C1 segment of cervical spinal cord (tissue), 14 donors: ENCODE measurements around the gene SPSB2.
"Not testable (repeated sequence)": the region's sequence is repeated elsewhere in the genome, so short reads cannot be mapped to it uniquely, and the experiment has no call there.

ENCODE experiments used
- DNase-seq, 14 donors: peaks; one replicate each; lab custom pipeline; 2025; lab: John Stamatoyannopoulos, UW

SPSB2 gene, protein sequence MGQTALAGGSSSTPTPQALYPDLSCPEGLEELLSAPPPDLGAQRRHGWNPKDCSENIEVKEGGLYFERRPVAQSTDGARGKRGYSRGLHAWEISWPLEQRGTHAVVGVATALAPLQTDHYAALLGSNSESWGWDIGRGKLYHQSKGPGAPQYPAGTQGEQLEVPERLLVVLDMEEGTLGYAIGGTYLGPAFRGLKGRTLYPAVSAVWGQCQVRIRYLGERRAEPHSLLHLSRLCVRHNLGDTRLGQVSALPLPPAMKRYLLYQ

DNA sequence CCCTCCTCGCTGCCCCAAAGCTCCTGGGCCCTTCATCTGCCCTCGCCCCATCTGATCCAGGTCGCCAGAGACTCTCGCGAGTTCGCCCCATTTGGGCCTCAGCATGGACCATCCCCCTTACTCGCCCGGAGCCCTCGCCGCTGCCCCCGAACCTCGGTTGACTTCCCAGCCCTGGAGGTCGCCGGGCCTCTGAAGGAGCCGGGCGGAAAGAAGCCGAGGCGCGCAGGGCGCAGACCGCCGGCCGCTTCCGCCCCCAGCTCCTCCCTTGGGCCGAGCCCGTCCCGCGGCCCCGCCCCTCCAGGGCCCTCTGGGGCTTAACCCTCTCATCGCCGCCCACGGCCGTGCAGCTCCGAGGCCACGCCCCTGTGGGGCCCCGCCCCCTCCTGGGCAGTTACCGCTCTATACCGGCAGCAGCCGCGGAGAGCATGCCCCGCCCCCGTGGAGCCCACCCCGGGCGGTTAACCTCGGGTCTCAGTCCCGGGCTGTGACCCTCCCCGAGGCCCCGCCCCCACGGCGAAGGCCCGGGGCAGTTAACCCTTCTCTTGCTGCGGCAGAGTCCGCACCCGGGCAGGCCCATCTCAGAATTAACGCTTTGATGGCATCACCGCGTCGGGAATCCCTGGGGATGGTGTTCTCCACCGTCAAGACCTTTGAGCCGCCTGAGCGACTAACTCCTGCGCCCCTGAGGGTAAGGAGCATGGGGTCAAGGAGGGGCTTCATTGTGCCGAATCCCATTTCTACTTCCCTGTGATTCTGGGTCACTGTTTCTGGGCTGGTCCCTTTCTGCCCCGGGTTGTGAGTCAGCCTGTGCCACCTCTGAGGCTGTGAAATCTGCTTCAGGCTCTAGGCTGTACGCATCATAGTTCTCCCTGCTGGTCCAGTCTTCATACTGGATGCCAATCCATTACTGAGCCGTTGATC, at the start of gene SPSB2:
TSS of gene SPSB2 (minus strand) at position 210 of the 921 bp plus-strand sequence. CDS start 402 bp downstream, outside the sequence.
- DNase-seq: peak; percentile 52 to 95 (median 84)

DNA sequence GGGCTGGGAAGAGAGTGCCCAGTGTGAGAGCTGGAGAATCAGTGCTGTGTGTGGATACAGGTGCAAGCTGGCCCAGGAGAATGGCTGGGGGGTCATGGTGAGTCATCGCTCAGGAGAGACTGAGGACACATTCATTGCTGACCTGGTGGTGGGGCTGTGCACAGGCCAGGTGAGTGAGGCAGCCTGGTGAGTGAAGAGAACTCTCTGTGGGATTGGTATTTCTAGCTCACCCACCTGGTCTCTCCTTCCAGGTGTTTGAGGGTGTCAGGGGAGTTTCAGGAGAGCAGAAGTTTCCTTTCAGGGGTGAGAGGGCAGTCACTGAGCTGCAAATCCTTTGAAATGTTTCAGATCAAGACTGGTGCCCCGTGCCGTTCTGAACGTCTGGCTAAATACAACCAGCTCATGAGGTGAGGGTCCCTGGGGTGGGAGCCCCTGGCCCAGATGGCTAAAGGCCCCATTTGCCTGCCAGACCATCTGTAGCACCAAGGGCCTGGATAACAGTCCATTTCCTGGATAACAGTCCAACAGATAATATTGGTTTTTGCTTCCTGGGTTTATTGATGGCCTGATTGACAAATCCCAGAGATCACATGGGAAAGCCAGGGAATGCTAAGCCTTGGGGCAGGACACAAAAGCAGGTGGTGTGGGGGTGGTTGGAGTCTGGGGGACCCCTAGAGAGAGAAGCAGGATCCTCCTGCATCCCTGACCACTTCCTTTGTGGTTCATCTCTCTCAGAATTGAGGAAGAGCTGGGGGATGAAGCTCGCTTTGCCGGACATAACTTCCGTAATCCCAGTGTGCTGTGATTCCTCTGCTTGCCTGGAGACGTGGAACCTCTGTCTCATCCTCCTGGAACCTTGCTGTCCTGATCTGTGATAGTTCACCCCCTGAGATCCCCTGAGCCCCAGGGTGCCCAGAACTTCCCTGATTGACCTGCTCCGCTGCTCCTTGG, 49.2 kb upstream of the SPSB2 start:
- DNase-seq: no peak

DNA sequence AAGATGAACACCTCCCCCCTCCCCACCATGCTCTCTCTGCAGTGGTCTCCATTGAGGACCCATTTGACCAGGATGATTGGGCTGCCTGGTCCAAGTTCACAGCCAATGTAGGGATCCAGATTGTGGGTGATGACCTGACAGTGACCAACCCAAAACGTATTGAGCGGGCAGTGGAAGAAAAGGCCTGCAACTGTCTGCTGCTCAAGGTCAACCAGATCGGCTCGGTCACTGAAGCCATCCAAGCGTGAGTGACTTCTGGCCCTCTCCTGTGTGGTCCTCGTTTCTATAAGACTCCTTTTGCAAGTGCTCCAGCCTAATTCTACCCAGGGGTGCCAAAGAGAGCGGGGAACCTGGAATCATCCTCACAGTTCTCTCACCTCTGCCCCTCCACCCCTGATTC, 48.4 kb upstream of the SPSB2 start:
- DNase-seq: no peak

DNA sequence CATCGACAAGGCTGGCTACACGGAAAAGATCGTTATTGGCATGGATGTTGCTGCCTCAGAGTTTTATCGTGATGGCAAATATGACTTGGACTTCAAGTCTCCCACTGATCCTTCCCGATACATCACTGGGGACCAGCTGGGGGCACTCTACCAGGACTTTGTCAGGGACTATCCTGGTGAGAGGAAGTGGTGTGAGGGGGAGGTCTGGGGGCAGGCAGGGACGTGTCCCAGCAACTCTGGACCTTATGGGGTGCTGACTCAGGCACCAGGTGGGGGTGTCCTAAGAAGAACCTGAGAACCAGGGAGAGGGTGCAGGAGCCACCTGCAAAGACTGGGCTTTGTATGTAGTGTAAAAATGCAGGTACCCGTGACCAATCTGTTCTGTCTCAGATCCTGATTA, 46.5 kb upstream of the SPSB2 start:
- no peak for DNase-seq

DNA sequence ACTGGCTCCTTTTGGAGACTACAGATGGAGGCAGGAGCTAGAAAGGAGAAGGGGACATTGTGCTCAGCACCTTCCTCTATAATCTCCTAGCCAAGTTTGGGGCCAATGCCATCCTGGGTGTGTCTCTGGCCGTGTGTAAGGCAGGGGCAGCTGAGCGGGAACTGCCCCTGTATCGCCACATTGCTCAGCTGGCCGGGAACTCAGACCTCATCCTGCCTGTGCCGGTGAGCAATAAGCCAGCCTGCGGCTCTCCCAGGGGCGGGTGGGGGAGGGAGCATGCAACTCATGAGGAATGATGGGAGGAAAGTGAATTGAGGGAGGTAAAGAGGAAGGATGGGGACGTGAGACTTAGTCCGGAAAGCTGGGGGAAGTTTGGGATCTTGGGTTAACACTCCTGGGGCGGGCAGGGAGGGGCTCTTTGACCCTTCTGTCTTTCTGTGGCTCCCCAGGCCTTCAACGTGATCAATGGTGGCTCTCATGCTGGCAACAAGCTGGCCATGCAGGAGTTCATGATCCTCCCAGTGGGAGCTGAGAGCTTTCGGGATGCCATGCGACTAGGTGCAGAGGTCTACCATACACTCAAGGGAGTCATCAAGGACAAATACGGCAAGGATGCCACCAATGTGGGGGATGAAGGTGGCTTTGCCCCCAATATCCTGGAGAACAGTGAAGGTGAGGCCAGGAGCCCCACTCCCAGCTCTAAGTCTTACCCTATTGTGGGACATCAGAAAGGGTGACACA, 44.6 kb upstream of the SPSB2 start:
- no peak for DNase-seq

DNA sequence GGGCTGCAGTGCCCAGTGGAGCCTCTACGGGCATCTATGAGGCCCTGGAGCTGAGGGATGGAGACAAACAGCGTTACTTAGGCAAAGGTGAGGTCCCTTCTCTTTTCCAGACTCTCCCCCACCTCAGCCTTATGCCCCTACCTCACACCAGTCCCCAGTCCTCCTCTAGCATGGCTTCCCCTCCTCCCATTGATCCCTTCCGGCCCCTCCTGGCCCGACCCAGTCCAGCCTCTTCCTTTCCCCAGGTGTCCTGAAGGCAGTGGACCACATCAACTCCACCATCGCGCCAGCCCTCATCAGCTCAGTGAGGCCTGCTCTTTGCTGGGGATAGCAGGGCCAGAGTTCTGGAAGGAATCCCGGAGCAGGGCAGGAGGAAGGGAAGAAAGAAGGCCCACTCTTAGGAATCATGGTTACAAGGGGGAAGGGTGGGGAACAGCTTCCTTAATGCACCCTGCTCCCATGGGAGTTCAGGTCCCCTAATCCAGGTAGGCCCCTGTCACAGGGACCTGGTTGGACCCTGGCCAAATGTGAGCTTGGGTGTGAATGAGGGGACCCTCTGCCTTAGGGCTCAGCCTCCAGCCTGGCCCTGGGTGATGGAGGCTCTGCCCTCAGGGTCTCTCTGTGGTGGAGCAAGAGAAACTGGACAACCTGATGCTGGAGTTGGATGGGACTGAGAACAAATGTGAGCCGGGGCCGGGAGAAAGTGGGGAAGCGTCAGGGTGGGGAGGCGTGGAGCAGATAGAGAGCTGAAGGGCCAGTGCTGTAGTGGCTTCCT, 43.5 kb upstream of the SPSB2 start:
- no peak for DNase-seq

DNA sequence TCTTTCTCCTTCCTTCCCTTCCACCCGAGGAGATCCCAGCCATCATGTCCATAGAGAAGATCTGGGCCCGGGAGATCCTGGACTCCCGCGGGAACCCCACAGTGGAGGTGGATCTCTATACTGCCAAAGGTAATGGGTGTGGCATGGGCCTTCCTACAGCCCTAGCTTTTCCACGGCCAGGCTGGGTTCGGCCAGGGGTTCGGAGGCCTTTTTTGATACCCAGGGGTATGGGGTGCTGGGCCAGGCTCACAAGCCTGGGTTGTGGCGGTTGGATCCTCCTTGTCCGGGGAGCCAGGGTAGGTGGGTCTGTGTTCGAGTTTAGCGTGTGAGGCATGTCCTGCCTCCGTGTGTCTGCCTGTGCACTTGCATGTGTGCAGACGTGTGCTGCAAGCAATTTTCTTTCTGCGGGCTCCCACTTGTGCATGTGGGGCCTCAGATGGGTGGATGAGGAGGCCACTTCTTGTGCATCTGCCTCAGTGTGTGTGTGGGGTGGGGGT, 42.7 kb upstream of the SPSB2 start:
- DNase-seq: no peak

DNA sequence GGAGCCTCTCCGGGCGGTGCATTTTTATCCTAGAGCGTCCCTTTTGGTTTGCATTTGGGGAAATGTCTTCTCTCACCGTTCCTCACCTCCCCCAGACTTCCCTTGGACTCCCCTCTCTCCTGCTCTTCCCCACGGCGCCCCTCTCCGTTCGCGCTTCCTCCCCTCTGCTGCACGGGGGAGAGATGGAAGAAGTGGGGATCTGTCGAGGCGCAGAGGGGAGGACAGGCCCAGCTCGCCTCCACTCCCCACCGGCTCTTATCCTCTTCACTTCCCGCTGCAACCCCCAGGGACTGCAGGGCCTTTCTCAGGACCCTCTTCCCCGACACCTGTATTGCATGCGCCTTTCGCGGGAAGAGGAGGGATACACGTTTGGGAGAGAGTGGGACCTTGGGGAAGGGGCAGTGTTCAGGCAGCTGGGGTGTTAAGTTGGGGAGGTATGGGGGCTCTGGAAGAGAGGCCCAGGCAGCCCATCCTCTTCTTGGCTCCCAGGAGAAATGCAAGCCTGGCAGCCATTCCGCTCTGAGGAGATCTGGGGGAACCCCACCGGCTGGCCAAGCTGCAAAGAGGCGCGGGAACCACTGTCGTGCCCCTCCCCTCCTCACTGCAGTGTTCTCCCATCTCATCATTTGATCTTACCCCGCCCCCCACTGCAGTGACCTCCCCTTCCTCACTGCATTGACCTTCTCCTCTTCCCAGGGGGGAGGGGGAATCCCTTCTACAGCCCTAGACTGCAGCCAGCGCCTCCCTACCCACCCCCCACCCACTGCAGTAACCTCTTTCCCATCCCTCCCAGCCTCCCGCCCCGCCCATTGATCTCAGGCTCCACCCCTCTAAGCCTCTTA, 42.1 kb upstream of the SPSB2 start:
- peak in 1 of 14 donors; percentile 47 for DNase-seq

DNA sequence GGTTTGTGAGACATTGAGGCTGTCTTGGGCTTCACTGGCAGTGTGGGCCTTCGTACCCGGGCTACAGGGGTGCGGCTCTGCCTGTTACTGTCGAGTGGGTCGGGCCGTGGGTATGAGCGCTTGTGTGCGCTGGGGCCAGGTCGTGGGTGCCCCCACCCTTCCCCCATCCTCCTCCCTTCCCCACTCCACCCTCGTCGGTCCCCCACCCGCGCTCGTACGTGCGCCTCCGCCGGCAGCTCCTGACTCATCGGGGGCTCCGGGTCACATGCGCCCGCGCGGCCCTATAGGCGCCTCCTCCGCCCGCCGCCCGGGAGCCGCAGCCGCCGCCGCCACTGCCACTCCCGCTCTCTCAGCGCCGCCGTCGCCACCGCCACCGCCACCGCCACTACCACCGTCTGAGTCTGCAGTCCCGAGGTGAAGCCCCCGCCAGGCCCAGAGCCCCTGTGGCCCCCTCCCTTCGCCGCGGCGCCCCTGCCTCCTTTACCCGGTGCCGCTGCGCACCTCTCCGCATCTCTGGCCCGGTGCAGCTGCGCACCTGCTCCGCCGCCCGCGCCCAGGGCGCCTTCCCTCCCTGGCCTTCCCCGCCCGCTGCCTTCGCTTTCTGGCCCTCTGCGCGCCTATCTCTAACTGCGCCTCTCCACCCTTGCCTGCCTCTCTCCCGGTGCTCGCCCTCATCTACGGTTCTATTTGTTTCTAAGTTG, 41.3 kb upstream of the SPSB2 start, which contains the start of gene ENO2:
TSS of gene ENO2 (plus strand) at position 335 of the 701 bp plus-strand sequence. CDS start 1,253 bp downstream, outside the sequence.
- peak in 12 of 14 donors; percentile 44 to 92 (median 69) for DNase-seq

DNA sequence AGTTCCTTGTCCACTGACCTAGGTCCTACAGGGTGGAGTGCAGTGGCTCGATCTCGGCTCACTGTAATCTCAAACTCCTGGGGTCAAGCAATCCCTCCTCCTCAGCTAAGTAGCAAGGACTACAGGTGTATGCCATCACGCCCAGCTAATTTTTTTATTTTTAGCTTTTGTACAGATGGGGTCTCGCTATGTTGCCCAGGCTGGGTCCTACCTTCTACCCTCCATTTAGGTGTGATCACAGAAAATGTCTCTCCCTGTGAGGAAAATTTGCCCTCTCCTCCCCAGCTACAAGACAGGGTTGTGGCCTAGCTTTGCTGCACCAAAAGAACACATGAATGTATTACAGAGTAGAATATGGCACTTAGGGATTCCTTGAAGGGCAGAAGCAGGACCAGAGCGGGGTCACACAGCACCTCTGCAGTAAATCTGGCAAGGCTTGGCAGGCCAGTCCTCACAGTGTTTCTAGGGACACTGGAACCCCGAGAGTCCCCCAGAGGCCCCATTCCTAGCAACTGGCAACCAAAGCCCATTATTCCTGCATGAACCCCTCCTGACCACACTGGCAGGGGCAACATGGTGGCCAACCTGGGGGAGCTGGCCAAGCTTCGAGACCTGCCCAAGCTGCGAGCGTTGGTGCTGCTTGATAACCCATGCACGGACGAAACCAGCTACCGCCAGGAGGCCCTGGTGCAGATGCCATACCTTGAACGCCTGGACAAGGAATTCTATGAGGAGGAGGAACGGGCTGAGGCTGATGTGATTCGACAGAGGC, 39.2 kb upstream of the SPSB2 start:
- no peak for DNase-seq

DNA sequence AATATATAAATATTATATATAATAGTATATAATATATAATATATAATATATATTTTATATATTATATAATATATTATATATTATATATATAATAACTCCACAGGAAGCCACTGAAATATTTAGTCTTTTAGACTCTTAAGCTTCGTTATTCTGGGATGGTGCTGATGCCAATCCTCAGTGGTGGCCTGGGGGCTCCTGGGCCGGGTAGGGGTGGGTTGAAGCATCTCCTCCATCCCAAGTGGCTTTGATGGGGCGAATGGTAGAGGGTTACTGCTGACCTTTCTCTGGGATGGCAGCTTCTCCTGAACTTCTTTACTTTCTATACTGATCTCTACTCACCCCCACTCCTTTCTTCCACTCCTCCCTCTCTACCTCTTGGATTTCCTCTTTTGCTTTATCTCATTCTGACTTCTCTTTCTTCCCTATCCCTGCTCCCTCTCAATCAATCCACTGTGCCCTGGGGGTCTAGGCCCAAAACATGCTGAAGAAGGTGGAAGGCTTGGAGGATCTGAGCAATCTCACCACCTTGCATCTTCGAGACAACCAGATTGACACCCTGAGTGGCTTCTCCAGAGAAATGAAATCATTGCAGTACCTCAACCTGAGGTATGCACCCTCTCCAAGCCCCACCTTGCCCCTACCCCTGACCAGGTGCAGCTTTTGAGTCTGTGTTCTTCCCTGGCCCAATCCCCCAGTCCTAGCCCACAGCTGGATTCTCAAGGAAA, 36.5 kb upstream of the SPSB2 start:
- DNase-seq: no peak

DNA sequence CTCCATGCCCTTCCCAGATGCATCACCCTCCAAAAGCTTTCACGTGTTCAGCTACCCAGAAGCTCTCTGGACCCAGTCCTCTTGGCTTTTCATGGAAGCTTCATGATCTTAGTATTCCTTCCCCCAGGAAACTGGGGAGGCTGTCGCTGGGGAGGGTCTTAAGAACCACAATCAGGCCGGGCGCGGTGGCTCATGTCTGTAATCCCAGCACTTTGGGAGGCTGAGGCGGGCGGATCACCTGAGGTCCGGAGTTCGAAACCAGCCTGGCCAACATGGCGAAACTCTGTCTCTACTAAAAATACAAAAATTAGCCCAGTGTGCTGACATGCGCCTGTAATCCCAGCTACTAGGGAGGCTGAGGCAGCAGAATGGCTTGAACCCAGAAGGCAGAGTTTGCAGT, 35.0 kb upstream of the SPSB2 start:
- DNase-seq: not testable (repeated sequence)

DNA sequence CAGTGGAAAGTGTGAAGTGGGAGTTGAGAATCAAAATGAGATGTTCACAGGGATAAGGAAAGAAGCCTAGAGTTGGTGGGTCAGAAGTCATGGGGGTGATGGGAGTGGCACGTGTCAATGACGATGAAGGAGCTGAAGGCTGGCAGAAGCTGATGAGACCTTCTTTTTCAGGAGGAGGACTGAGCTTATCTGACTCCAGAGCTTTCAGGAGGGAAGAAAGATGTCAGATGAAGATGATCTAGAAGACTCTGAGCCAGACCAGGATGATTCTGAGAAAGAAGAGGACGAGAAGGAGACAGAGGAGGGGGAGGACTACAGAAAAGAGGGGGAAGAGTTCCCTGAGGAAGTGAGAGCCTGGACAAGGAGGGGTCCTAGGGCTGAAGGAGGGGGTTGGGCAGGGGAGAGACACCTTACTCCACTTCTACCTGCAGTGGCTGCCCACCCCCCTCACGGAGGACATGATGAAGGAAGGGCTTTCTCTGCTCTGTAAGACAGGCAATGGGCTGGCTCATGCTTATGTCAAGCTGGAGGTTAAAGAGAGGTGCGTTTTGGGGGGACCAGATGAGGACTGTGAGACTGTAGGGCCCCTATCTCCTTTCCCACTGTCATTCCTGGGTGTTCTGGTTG, 32.4 kb upstream of the SPSB2 start:
- no peak for DNase-seq

DNA sequence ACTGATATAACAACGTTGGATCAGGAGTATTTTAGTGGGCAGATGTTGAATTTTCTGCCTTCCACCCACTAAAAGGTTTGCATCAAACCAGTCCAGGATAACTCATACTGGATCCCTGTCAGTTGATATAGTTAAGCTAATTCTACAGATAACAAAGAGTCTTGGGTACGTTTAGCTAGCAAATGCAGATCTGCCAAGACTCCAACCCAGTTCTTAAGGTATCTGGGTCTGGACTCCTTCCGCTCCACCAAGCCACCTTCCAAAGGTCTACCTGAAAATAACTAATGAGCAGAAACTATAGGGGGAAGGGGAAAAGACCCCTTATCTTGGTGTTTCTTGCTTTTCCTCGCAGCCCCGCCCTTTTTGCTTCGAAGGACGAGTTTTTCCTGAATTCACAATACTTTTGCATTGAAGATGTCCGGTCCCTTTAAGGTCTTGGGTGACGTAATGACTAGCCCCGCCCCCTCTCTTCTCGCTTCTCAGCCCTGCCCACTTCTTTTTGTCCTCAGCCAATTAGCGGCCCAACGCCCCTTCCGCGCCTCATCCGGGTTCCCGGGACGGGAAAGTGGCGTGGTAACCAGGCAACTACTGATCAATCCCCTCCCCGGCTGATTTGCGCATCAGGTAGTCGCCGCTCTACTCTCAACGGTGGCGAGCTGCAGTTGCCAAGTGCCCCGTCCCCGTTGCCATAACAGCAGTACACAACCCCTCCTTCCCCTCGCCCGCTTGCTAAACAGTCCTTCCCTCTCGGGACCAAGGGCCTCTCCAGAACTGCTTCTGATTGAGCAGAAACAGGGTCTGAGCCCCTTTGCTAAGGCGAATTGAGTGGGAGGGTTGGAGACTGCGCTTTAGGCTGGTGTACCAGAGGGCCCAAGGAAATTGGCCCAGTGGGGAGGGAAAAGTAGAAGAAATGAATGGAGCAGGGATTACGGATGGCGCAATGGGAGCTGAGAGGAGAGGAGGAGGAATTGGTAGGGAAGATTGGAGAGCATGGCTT, 31.5 kb upstream of the SPSB2 start, which contains the start of gene LRRC23:
TSS of gene LRRC23 (plus strand) at position 543 of the 997 bp plus-strand sequence. CDS start 812 bp downstream, outside the sequence.
- peak; percentile 80 to 97 (median 94) for DNase-seq

DNA sequence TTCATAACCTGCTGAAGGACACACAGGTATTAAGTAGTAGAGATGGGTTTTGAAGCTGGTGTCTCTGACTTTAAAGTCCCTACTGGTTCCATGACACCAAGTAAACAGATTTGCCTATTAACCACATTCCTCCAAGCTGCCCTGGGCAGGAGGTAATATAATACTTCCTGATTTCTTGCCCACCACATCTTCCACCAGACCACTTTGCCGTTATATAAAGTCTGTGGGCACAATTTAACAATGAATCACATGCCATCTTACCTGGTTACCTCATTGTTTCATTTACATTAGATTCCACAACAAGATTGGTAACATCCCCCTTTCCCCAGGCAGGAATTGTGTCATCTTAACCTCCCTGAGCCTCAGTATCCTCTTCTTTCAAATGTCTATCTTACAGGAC, 30.6 kb upstream of the SPSB2 start:
- DNase-seq: no peak
